HCT116 (cell line): ENCODE measurements around the gene PITPNC1. TPM values are rescaled to one million over a fixed set of nuclear protein-coding genes. Genes with fewer than 3 reads are reported as not detected.

Experiments used
- ATAC-seq: fragments of 200-7000 bp; cut with Tn5 transposase; 2 replicates; pipeline ENCODE4 v1.9.1; 2020; ENCODE audit warnings: mild to moderate bottlenecking, moderate library complexity
- BruUV-seq: library from RNA; stranded (reverse); fragments of 400-500 nt; replicated peaks from 2 replicates; lab custom pipeline; 2021; lab: Mats Ljungman, UMichigan
- CTCF ChIA-PET: fragments of 300-600 bp; sonication (Branson Sonifier 250); formaldehyde crosslinking; loops from one replicate; lab custom pipeline; 2021; ENCODE audit warnings: antibody characterized with exemption; lab: Charles Lee
- POLR2A ChIA-PET: fragments of 300-600, 350-600 bp; sonication (Branson Sonifier 250); formaldehyde crosslinking; loops from one replicate; lab custom pipeline; 2021; ENCODE audit warnings: antibody characterized with exemption; lab: Charles Lee
- RAD21 ChIA-PET, 2 experiments: fragments of 300-600 bp; sonication (Branson Sonifier 250); formaldehyde crosslinking; loops; one replicate each; lab custom pipeline; 2023; ENCODE audit warnings: low total read pairs in 2 of 2; ENCODE audit not compliant: uncharacterized antibody in 2 of 2, unreplicated experiment in 2 of 2, low non-redundant PET in 1 of 2; lab: Charles Lee
- DNase-seq: peaks from one replicate; pipeline ENCODE4 v3.0.0-alpha.2; 2010; ENCODE audit warnings: low read depth, low spot score
- H2AFZ ChIP-seq: fragments of 200-600 bp; shearing (Covaris generic), sonication (generic); 2 replicates; pipeline ENCODE4 v1.6.1; 2017; ENCODE audit warnings: low read depth, mixed run types, mixed read lengths, antibody characterized with exemption, low read length; ENCODE audit not compliant: poor library complexity, severe bottlenecking
- H3K27ac ChIP-seq: 2 replicates; pipeline ENCODE4 v1.5.1; 2012; ENCODE audit warnings: low read depth, low read length
- H3K27me3 ChIP-seq: fragments of 200-600 bp; sonication (generic); 2 replicates; pipeline ENCODE4 v1.6.1; 2016; ENCODE audit warnings: mixed run types, low read length, mixed read lengths; ENCODE audit not compliant: insufficient read depth
- H3K36me3 ChIP-seq, 2 experiments: fragments of 200-500 bp in 1 of 2; fragments of 200-600 bp in 1 of 2; sonication (Bioruptor generic) in 1 of 2; sonication (generic) in 1 of 2; 2 replicates each; pipeline versions ENCODE4 v1.5.1 to v1.6.1; 2014 to 2016; ENCODE audit warnings: low read length in 2 of 2, inconsistent platforms in 1 of 2, mixed read lengths in 1 of 2, mixed run types in 1 of 2; ENCODE audit not compliant: insufficient read depth in 2 of 2, control insufficient read depth in 1 of 2
- H3K4me1 ChIP-seq, 2 experiments: fragments of 200-600 bp in 1 of 2; sonication (generic) in 1 of 2; 2 replicates each; pipeline versions ENCODE4 v1.5.1 to v1.6.1; 2012 to 2017; ENCODE audit warnings: low read length in 2 of 2, inconsistent platforms in 1 of 2, mild to moderate bottlenecking in 1 of 2, mixed read lengths in 1 of 2, mixed run types in 1 of 2, moderate library complexity in 1 of 2; ENCODE audit not compliant: insufficient read depth in 2 of 2, control insufficient read depth in 1 of 2
- H3K4me2 ChIP-seq: fragments of 200-600 bp; sonication (generic); 2 replicates; pipeline ENCODE4 v1.6.1; 2017; ENCODE audit warnings: mixed run types, low read length, mixed read lengths
- H3K4me3 ChIP-seq, 2 experiments: fragments of 200-600 bp in 1 of 2; sonication (generic) in 1 of 2; replicated peaks in 1 of 2; 2 replicates each; pipeline ENCODE4 v1.5.1; 2011 to 2016; ENCODE audit warnings: low read length in 2 of 2, control low read depth in 1 of 2, low read depth in 1 of 2, mild to moderate bottlenecking in 1 of 2, mixed read lengths in 1 of 2, mixed run types in 1 of 2
- H3K79me2 ChIP-seq: fragments of 200-600 bp; sonication (generic); 2 replicates; pipeline ENCODE4 v1.6.1; 2017; ENCODE audit warnings: mild to moderate bottlenecking, mixed run types, low read length, moderate library complexity, mixed read lengths; ENCODE audit not compliant: insufficient read depth
- H3K9ac ChIP-seq: fragments of 200-600 bp; sonication (generic); 2 replicates; pipeline ENCODE4 v1.6.1; 2016; ENCODE audit warnings: low read length, mixed read lengths
- H3K9me2 ChIP-seq: fragments of 200-600 bp; sonication (generic), shearing (Covaris generic); 2 replicates; pipeline ENCODE4 v1.6.1; 2017; ENCODE audit warnings: mixed run types, mild to moderate bottlenecking, moderate library complexity; ENCODE audit not compliant: insufficient read depth
- H3K9me3 ChIP-seq, 2 experiments: fragments of 200-500 bp in 1 of 2; fragments of 200-600 bp in 1 of 2; sonication (Bioruptor generic) in 1 of 2; sonication (generic) in 1 of 2; 2 replicates each; pipeline ENCODE4 v1.6.1; 2014 to 2017; ENCODE audit warnings: low read length in 2 of 2, mixed read lengths in 2 of 2, inconsistent platforms in 1 of 2, low read depth in 1 of 2, mild to moderate bottlenecking in 1 of 2, mixed run types in 1 of 2, moderate library complexity in 1 of 2; ENCODE audit not compliant: control insufficient read depth in 1 of 2, insufficient read depth in 1 of 2
- H4K20me1 ChIP-seq: fragments of 200-600 bp; sonication (generic), shearing (Covaris generic); 2 replicates; pipeline ENCODE4 v1.6.1; 2017; ENCODE audit warnings: mixed run types, mild to moderate bottlenecking, moderate library complexity; ENCODE audit not compliant: insufficient read depth
- CBX3 ChIP-seq: IDR thresholded peaks from 2 replicates; pipeline ENCODE4 v1.6.1; 2012; ENCODE audit warnings: low read depth
- MAX ChIP-seq: IDR thresholded peaks from 2 replicates; pipeline ENCODE4 v1.6.1; 2012
- POLR2A ChIP-seq: IDR thresholded peaks from 2 replicates; pipeline ENCODE4 v1.7.0; 2011; ENCODE audit warnings: borderline replicate concordance; ENCODE audit not compliant: insufficient read depth, insufficient read length; ENCODE audit errors: extremely low read depth
- POLR2AphosphoS5 ChIP-seq: IDR thresholded peaks from 2 replicates; pipeline ENCODE4 v1.6.1; 2011; ENCODE audit warnings: mild to moderate bottlenecking, low read depth, low read length, moderate library complexity
- RAD21 ChIP-seq: IDR thresholded peaks from 2 replicates; pipeline ENCODE4 v1.6.1; 2012; ENCODE audit warnings: low read depth, mild to moderate bottlenecking
- REST ChIP-seq: IDR thresholded peaks from 2 replicates; pipeline ENCODE4 v1.6.1; 2012; ENCODE audit warnings: low read depth
- TCF7L2 ChIP-seq: IDR thresholded peaks from 2 replicates; pipeline ENCODE4 v1.7.0; 2011; ENCODE audit warnings: borderline replicate concordance, inconsistent platforms; ENCODE audit not compliant: insufficient read depth, insufficient read length; ENCODE audit errors: extremely low read depth
- YY1 ChIP-seq: IDR thresholded peaks from 2 replicates; pipeline ENCODE4 v1.6.1; 2011; ENCODE audit warnings: low read length, low read depth, moderate library complexity, mild to moderate bottlenecking; ENCODE audit not compliant: insufficient replicate concordance; ENCODE audit errors: extremely low read depth
- ZFX ChIP-seq: fragments of 450-650 bp; IDR thresholded peaks from 2 replicates; pipeline ENCODE4 v1.6.1; 2017
- ZNF274 ChIP-seq: fragments of 200-500 bp; sonication (Bioruptor generic); IDR thresholded peaks from 2 replicates; pipeline ENCODE4 v1.6.1; 2014; ENCODE audit warnings: mild to moderate bottlenecking, low read depth, low read length, inconsistent platforms
- intact Hi-C: fragments of 100-400 bp; cut with micrococcal nuclease; formaldehyde crosslinking; loops from 2 replicates; pipeline ENCODE4 v1.10.0; 2022
- total RNA-seq: library from RNA; stranded (reverse); gene quantifications from one replicate; pipeline ENCODE4 v1.2.1, GENCODE V29; 2021; ENCODE audit not compliant: unreplicated experiment
- TF ChIP-seq, protein P1 (sequence below), 3 experiments: fragments of 200-600 bp in 1 of 3; sonication (generic) in 1 of 3; IDR thresholded peaks in 2 of 3; conservative IDR thresholded peaks in 1 of 3; 2 replicates each; pipeline ENCODE4 v1.5.1; 2012 to 2017; ENCODE audit warnings: low read depth in 2 of 3, low read length in 2 of 3, antibody characterized with exemption in 1 of 3, borderline replicate concordance in 1 of 3, control low read depth in 1 of 3, mild to moderate bottlenecking in 1 of 3, mixed read lengths in 1 of 3, mixed run types in 1 of 3, moderate library complexity in 1 of 3; ENCODE audit not compliant: insufficient read depth in 1 of 3
- TF ChIP-seq, protein P2 (sequence below): IDR thresholded peaks from 2 replicates; pipeline ENCODE4 v1.6.1; 2012

Gene PITPNC1
- total RNA-seq, 1 experiment from 2014 or later, result 41.9 TPM

- H3K9me2 ChIP-seq, result no peaks in the 10 kb centered on the region
- H3K36me3 ChIP-seq, result no peaks in the 10 kb centered on the region
- no peaks in the 10 kb centered on the region for H3K27me3 ChIP-seq
- H3K79me2 ChIP-seq, result no peaks in the 10 kb centered on the region
- no peak overlapping the region for H3K4me3 ChIP-seq
- H3K27ac ChIP-seq, result no peak overlapping the region
- ChIA-PET RAD21 (no interaction called here), POLR2A (no interaction called here), CTCF (no interaction called here)
- intact Hi-C loops, result no loop called here
- DNase-seq, result no peak
- no peak for ATAC-seq
- H2AFZ ChIP-seq, result no peak overlapping the region
- no peak overlapping the region for H3K4me2 ChIP-seq
- H3K9ac ChIP-seq, result no peak overlapping the region
- H4K20me1 ChIP-seq, result no peaks in the 10 kb centered on the region
- H3K9me3 ChIP-seq, result no peaks in the 10 kb centered on the region
- BruUV-seq, result no TSS peak
- no peak for TF ChIP-seq TCF7L2
- peaks cover 6 to 9% of the 10 kb centered on the region in 2 experiments; a peak in 3 of 4 replicates for H3K4me1 ChIP-seq
Observed at GRCh38 chr17:67678414-67678813, 301.3 kb downstream of the PITPNC1 start.

GRCh38 chr17:67679225-67679624 is 302.1 kb downstream of the PITPNC1 start:
- ChIA-PET POLR2A (no interaction called here), CTCF (no interaction called here), RAD21 (no interaction called here)
- no TSS peak for BruUV-seq
- H3K27ac ChIP-seq, result no peak overlapping the region
- no peak overlapping the region for H3K9ac ChIP-seq
- no peak overlapping the region for H3K4me2 ChIP-seq
- no peak overlapping the region for H2AFZ ChIP-seq
- intact Hi-C loops, result no loop called here
- TF ChIP-seq RAD21 (no peak), TCF7L2 (no peak), YY1 (no peak), ZFX (no peak), REST (no peak), MAX (no peak), POLR2AphosphoS5 (no peak), ZNF274 (no peak), POLR2A (no peak), CBX3 (no peak)
- TF ChIP-seq, protein P1, sequence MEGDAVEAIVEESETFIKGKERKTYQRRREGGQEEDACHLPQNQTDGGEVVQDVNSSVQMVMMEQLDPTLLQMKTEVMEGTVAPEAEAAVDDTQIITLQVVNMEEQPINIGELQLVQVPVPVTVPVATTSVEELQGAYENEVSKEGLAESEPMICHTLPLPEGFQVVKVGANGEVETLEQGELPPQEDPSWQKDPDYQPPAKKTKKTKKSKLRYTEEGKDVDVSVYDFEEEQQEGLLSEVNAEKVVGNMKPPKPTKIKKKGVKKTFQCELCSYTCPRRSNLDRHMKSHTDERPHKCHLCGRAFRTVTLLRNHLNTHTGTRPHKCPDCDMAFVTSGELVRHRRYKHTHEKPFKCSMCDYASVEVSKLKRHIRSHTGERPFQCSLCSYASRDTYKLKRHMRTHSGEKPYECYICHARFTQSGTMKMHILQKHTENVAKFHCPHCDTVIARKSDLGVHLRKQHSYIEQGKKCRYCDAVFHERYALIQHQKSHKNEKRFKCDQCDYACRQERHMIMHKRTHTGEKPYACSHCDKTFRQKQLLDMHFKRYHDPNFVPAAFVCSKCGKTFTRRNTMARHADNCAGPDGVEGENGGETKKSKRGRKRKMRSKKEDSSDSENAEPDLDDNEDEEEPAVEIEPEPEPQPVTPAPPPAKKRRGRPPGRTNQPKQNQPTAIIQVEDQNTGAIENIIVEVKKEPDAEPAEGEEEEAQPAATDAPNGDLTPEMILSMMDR (IDR thresholded peaks at IDR 0.05 in 2 of 3, conservative IDR thresholded peaks at IDR 0.05 in 1 of 3; ENCODE audit: borderline replicate concordance in 1 of 3, insufficient read depth in 1 of 3, low read depth in 2 of 3, low read length in 2 of 3), result no peak
- TF ChIP-seq, protein P2, sequence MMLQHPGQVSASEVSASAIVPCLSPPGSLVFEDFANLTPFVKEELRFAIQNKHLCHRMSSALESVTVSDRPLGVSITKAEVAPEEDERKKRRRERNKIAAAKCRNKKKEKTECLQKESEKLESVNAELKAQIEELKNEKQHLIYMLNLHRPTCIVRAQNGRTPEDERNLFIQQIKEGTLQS, result no peak
- H3K9me2 ChIP-seq, result no peaks in the 10 kb centered on the region
- no peak for ATAC-seq
- H4K20me1 ChIP-seq, result no peaks in the 10 kb centered on the region
- H3K4me1 ChIP-seq, result peaks cover 6 to 9% of the 10 kb centered on the region in 2 experiments; a peak in 3 of 4 replicates
- no peaks in the 10 kb centered on the region for H3K36me3 ChIP-seq
- H3K4me3 ChIP-seq, result no peak overlapping the region
- no peaks in the 10 kb centered on the region for H3K79me2 ChIP-seq
- H3K27me3 ChIP-seq, result no peaks in the 10 kb centered on the region
- H3K9me3 ChIP-seq, result no peaks in the 10 kb centered on the region
- no peak for DNase-seq
